AG10803 (cell line): ENCODE measurements around the gene KSR1.

Experiments
- DNase-seq: peaks from one replicate; pipeline ENCODE4 v3.0.0; 2010; ENCODE audit warnings: low read depth
- H3K4me3 ChIP-seq: 2 replicates; pipeline ENCODE4 v1.5.1; 2011; ENCODE audit warnings: mild to moderate bottlenecking, low read length, control low read depth
- CTCF ChIP-seq: conservative IDR thresholded peaks from 2 replicates; pipeline ENCODE4 v1.5.1; 2011; ENCODE audit warnings: mild to moderate bottlenecking, low read length, control low read depth, inconsistent platforms

KSR1 gene

DNA sequence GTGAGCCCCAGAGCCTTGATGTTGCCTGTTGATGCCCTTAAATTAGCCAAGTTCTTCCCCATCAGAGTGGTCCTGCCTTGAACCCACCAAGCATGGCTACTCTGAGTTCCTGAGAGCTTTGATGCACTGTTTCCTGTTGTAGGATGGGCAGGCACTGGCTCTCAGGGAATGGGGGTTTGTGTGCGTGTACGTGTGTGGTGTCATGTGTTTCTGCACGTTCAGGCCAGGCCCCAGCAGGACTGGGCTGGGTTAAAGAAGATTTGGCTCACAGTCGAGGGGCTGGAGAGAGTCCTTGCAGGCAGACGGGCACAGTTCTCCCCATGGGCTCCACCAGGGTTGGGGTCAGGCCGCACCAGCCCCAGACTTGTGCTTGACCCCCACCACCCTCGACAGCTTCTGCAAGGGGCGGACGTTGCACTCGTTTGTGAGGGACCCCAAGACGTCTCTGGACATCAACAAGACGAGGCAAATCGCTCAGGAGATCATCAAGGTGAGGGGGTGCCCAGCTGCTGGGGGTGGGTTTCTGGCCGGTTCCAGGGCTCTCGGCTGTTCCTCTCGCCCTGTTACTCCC, 151.4 kb downstream of the KSR1 start:
- no peak for TF ChIP-seq CTCF
- no peak overlapping the region for H3K4me3 ChIP-seq
- no peak for DNase-seq

GRCh38 chr17:27608328-27609230, 152.3 kb downstream of the KSR1 start:
- no peak overlapping the region for H3K4me3 ChIP-seq
- no peak for DNase-seq
- TF ChIP-seq CTCF: no peak

DNA sequence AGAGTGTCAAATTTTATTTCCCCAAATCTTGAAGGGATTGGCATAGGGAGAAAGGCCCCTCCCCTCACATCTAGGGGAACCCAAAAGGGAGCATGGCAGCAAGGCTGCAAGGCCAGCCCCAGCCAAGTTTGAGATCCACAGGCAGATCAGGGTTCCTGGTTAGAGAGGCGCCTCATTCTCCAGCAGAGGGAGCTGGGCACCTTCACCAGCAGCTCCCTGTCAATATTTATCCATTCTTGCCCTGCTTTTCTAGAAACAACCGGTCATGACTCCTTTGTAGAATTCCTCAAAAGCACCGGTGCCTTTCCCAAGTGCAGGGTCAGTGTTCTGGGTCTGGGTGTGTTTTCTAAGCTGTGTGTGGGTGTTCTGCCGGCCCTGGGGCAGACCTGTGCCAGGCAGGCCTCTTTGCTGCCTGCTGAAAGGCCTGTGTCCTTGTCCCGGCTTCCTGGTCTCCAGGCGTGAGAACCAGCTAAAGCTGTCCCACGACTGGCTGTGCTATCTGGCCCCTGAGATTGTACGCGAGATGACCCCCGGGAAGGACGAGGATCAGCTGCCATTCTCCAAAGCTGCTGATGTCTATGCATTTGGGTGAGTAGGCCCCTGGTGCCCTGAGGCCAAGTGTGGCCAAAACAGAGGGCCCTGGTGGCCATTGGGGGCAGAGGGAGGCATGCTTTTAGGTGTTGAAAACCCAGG, 153.5 kb downstream of the KSR1 start:
- H3K4me3 ChIP-seq: no peak overlapping the region
- peak; percentile 61 for TF ChIP-seq CTCF
- peak; percentile 36 for DNase-seq

DNA sequence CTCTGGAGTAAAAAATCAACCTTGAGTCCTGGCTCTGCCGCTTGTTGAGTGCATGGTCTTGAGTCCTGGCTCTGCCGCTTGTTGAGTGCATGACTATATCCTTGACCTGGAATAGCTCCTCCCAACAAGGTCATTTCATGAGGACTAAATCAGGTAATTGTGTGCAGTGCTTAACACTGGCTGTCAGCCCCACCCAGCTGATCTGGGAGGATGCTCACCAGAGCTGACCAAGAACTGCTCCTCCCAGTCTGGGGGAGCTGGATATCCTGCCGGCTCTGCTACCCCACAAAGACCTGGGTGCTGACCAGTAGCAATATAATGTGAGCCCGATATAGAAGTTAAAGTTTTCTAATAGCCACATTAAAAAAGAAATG, 154.0 kb downstream of the KSR1 start:
- no peak overlapping the region for H3K4me3 ChIP-seq
- no peak for DNase-seq
- TF ChIP-seq CTCF: no peak

- no peak overlapping the region for H3K4me3 ChIP-seq
- peak; percentile 10 for DNase-seq
- TF ChIP-seq CTCF: no peak
Measured at GRCh38 chr17:27612160-27612770, 156.0 kb downstream of the KSR1 start.

DNA sequence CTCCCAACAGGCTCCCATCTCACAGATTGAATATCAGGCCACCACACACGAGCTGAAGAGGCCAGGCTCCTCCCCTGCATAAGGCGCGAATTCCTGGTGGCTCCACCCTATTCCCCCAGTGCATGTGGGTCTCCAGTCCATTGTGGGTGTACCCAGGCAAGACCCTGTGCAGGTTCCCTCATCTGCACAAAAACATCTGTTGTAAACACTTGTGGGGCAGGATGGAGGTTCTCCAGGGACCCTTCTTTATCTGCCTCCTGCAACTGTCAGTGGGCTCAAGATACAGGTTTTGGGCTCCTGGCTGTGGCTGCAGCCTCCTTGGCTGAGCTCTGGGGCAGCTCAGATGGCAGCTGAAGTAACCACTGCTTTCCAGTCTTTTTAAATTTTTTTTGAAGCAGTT, 157.2 kb downstream of the KSR1 start:
- TF ChIP-seq CTCF: no peak
- H3K4me3 ChIP-seq: no peak overlapping the region
- no peak for DNase-seq
